ENCODE data around the gene MDGA2.

DNA sequence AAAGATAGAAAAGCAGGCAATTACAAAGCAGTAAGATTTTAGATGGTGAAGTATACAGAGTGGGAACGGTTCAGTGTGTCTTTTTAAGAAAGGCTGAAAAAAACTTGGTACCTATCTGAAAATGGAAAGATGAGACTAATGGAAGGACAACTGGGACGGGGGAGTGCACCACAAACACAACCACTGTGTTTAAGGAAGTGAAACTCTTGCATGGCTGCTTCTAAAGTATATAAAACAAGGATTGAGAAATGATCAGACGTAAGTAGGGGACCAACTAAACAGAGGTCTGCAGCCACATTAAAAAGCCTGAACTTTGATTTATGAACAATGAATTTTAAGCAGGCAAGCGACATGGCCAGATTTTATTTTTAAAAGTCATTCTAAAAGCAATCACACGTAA lies 328.6 kb downstream of the MDGA2 start:
- TF ChIP-seq ZNF384 (IDR thresholded peaks at IDR 0.05) (no peak), FOXK2 (IDR thresholded peaks at IDR 0.05) (no peak), FOXA1 (IDR thresholded peaks at IDR 0.05) (no peak), LEF1 (IDR thresholded peaks at IDR 0.05; ENCODE audit: borderline replicate concordance) (no peak)
